K562 (cell line): ENCODE measurements around the gene ZNHIT1. TPM values are rescaled to one million over a fixed set of nuclear protein-coding genes. Genes with fewer than 3 reads are reported as not detected.

ENCODE experiments used
- HDGF ChIP-seq: fragments of 450-650 bp; IDR thresholded peaks from 2 replicates; pipeline ENCODE4 v1.6.1; 2016
- ILF3 ChIP-seq: fragments of 450-650 bp; IDR thresholded peaks from 2 replicates; pipeline ENCODE4 v1.6.1; 2018; ENCODE audit warnings: antibody characterized with exemption, mild to moderate bottlenecking, moderate library complexity, borderline replicate concordance
- MCM5 ChIP-seq: fragments of 450-650 bp; IDR thresholded peaks from 2 replicates; pipeline ENCODE4 v1.6.1; 2016; ENCODE audit warnings: low read depth
- MYC ChIP-seq, 2 experiments: fragments of 250-450 bp in 1 of 2; sonication (Bioruptor Pico) in 1 of 2; IDR thresholded peaks; 2 replicates each; pipeline versions ENCODE4 v1.5.1 to v1.6.1; 2012 to 2021; ENCODE audit warnings: low read depth in 2 of 2, borderline replicate concordance in 1 of 2, improper control_type of control experiment in 1 of 2, low read length in 1 of 2, mild to moderate bottlenecking in 1 of 2, moderate library complexity in 1 of 2
- NFIC ChIP-seq: fragments of 450-650 bp; IDR thresholded peaks from 2 replicates; pipeline ENCODE4 v1.6.1; 2017; ENCODE audit warnings: mild to moderate bottlenecking, inconsistent platforms
- NKRF ChIP-seq: fragments of 450-650 bp; IDR thresholded peaks from 2 replicates; pipeline ENCODE4 v1.6.1; 2016; ENCODE audit warnings: borderline replicate concordance
- NONO ChIP-seq, 2 experiments: fragments of 200-400 bp in 1 of 2; fragments of 450-650 bp in 1 of 2; formaldehyde crosslinking in 1 of 2; IDR thresholded peaks; 2 replicates each; pipeline ENCODE4 v1.6.1; 2017; ENCODE audit warnings: low read depth in 2 of 2, mild to moderate bottlenecking in 2 of 2, moderate library complexity in 2 of 2, low read length in 1 of 2
- RB1 ChIP-seq: fragments of 450-650 bp; IDR thresholded peaks from 2 replicates; pipeline ENCODE4 v1.6.1; 2017; ENCODE audit warnings: low read depth, mild to moderate bottlenecking
- RFX1 ChIP-seq: fragments of 450-650 bp; IDR thresholded peaks from 2 replicates; pipeline ENCODE4 v1.6.1; 2016; ENCODE audit warnings: mild to moderate bottlenecking, moderate library complexity
- SMARCE1 ChIP-seq: fragments of 450-650 bp; IDR thresholded peaks from 2 replicates; pipeline ENCODE4 v1.7.1; 2016; ENCODE audit warnings: mild to moderate bottlenecking
- SREBF1 ChIP-seq: fragments of 150-350 bp; IDR thresholded peaks from 2 replicates; pipeline ENCODE4 v1.6.1; 2014; ENCODE audit warnings: antibody characterized with exemption, low read depth, low read length, borderline replicate concordance
- YBX1 ChIP-seq: fragments of 450-650 bp; IDR thresholded peaks from 2 replicates; pipeline ENCODE4 v1.7.1; 2016; ENCODE audit warnings: mild to moderate bottlenecking
- ZNF175 ChIP-seq: fragments of 200-800 bp; sonication (Bioruptor generic); IDR thresholded peaks from 2 replicates; pipeline ENCODE4 v1.6.1; 2016; ENCODE audit warnings: low read depth, mild to moderate bottlenecking, missing genetic modification characterization, missing compliant biosample characterization
- ZNF584 ChIP-seq: fragments of 200-800 bp; sonication (Bioruptor generic); IDR thresholded peaks from 2 replicates; pipeline ENCODE4 v1.6.1; 2016; ENCODE audit warnings: low read depth, mild to moderate bottlenecking, missing genetic modification characterization, missing compliant biosample characterization
- ZNF77 ChIP-seq: fragments of 250-450 bp; sonication (Bioruptor Pico); IDR thresholded peaks from 2 replicates; pipeline ENCODE4 v1.5.0; 2020
- ZNF778 ChIP-seq: fragments of 450-650 bp; formaldehyde crosslinking; IDR thresholded peaks from 2 replicates; pipeline ENCODE4 v1.4.0; 2020; ENCODE audit warnings: mild to moderate bottlenecking, moderate library complexity
- ZNF785 ChIP-seq: fragments of 250-450 bp; sonication (Bioruptor Pico); IDR thresholded peaks from 2 replicates; pipeline ENCODE4 v1.4.0; 2020; ENCODE audit warnings: mild to moderate bottlenecking
- polyA plus RNA-seq, 8 experiments: library from polyadenylated mRNA; depleted of rRNA in 4 of 8; stranded (reverse) in 5 of 8; unstranded in 3 of 8; fragments of >200 nt; fragmentation: Nextera tagmentation in 2 of 8; fragmentation: Illumina TruSeq in 1 of 8; extraction: Ambion mirVana in 2 of 8; extraction: Trizol in 1 of 8; gene quantifications; 2 replicates each; pipeline versions ENCODE4 v1.2.1 to v1.2.3, GENCODE V29; 2011 to 2014; ENCODE audit warnings: inconsistent platforms in 1 of 8, missing spikeins in 1 of 8
- total RNA-seq, 7 experiments: library from RNA; depleted of rRNA in 6 of 7; stranded (reverse); fragments of >200 nt in 6 of 7; fragmentation: Illumina TruSeq in 2 of 7; extraction: Trizol in 2 of 7; gene quantifications; 2 replicates each; pipeline versions ENCODE4 v1.2.1 to v1.2.3, GENCODE V29; 2011 to 2021; ENCODE audit warnings: low replicate concordance in 1 of 7
- TF ChIP-seq, protein P1 (sequence below): IDR thresholded peaks from 2 replicates; pipeline ENCODE4 v1.6.1; 2014; ENCODE audit warnings: antibody characterized with exemption
- TF ChIP-seq, protein P2 (sequence below): fragments of 250-450 bp; sonication (Bioruptor Pico); IDR thresholded peaks from 2 replicates; pipeline ENCODE4 v1.8.0; 2022; ENCODE audit warnings: inconsistent platforms, mild to moderate bottlenecking, moderate library complexity, borderline replicate concordance
- TF ChIP-seq, protein P3 (sequence below): fragments of 450-650 bp; IDR thresholded peaks from 2 replicates; pipeline ENCODE4 v1.6.1; 2016; ENCODE audit warnings: antibody characterized with exemption
- TF ChIP-seq, protein P4 (sequence below), 2 experiments: fragments of 450-650 bp in 1 of 2; sonication (generic) in 1 of 2; formaldehyde crosslinking in 1 of 2; IDR thresholded peaks in 1 of 2; conservative IDR thresholded peaks in 1 of 2; 2 replicates each; pipeline versions ENCODE4 v1.6.1 to v1.8.1; 2016 to 2023; ENCODE audit warnings: mild to moderate bottlenecking in 2 of 2, moderate library complexity in 2 of 2, inconsistent platforms in 1 of 2, missing genetic modification reagents in 1 of 2

Gene ZNHIT1
- total and polyA plus RNA-seq, 9 of the 15 experiments (the other 6 are each of a cell fraction or from before 2014, with no cell fraction given): 6.4 to 162 (median 70.1) TPM

DNA sequence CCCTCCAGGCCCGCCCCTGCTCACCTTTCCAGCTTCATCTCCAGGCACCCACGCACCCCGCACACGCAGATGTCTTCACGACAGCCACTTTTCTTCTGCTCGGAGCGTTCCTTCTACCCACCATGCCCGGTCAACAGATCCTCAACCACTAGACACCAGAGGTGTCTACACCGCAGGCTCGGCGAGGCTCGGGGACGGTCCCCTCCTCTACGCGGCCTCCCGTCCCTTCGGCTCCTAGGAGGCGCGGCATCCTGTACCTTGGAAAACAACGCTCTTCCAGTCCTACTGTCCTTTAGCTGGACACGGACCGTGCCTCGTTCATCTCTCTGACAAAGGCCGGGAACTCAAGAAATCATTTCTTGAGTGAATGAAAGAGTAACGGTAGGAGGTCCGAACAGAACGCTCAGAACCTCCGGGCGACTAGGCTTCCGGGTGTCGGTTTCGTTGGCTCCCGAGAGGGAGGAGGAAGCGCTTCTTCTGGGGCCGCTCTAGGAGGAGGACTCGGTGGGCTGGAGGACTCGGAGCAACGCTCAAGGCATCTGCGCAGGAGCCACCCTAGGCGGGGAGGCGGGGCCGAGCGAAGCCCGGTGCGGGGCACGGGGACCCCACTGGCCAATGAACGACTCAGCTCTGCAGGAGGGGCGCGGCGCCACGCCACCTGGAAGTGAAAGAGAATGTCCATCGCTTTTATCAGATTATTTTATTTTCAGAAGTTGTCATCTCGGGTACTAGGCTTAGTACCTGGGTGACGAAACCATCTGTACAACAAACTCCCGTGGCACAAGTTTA, 34.1 kb downstream of the ZNHIT1 start (continued):
- TF ChIP-seq NONO (IDR thresholded peaks at IDR 0.05; ENCODE audit: low read depth in 2 of 2, low read length in 1 of 2): no peak
- TF ChIP-seq, protein P1, sequence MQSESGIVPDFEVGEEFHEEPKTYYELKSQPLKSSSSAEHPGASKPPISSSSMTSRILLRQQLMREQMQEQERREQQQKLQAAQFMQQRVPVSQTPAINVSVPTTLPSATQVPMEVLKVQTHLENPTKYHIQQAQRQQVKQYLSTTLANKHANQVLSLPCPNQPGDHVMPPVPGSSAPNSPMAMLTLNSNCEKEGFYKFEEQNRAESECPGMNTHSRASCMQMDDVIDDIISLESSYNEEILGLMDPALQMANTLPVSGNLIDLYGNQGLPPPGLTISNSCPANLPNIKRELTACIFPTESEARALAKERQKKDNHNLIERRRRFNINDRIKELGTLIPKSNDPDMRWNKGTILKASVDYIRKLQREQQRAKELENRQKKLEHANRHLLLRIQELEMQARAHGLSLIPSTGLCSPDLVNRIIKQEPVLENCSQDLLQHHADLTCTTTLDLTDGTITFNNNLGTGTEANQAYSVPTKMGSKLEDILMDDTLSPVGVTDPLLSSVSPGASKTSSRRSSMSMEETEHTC: no peak
- TF ChIP-seq, protein P2, sequence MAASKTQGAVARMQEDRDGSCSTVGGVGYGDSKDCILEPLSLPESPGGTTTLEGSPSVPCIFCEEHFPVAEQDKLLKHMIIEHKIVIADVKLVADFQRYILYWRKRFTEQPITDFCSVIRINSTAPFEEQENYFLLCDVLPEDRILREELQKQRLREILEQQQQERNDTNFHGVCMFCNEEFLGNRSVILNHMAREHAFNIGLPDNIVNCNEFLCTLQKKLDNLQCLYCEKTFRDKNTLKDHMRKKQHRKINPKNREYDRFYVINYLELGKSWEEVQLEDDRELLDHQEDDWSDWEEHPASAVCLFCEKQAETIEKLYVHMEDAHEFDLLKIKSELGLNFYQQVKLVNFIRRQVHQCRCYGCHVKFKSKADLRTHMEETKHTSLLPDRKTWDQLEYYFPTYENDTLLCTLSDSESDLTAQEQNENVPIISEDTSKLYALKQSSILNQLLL (CRISPR knock-in tag): no peak
- TF ChIP-seq MYC (IDR thresholded peaks at IDR 0.05; ENCODE audit: low read depth, low read length): peak; percentile 63
- TF ChIP-seq MYC (CRISPR knock-in tag; IDR thresholded peaks at IDR 0.05; ENCODE audit: borderline replicate concordance, low read depth): no peak
- TF ChIP-seq HDGF: no peak
- TF ChIP-seq NFIC: no peak
- no peak for TF ChIP-seq MCM5
- peak; percentile 61 for TF ChIP-seq SMARCE1
- TF ChIP-seq SREBF1: no peak
- TF ChIP-seq, protein P3, sequence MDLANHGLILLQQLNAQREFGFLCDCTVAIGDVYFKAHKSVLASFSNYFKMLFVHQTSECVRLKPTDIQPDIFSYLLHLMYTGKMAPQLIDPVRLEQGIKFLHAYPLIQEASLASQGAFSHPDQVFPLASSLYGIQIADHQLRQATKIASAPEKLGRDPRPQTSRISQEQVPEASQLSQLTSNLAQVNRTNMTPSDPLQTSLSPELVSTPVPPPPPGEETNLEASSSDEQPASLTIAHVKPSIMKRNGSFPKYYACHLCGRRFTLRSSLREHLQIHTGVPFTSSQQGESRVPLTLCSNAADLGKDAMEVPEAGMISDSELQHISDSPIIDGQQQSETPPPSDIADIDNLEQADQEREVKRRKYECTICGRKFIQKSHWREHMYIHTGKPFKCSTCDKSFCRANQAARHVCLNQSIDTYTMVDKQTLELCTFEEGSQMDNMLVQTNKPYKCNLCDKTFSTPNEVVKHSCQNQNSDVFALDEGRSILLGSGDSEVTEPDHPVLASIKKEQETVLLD: peak; percentile 80
- peak; percentile 90 for TF ChIP-seq NKRF
- TF ChIP-seq ZNF175 (CRISPR knock-in tag): no peak
- TF ChIP-seq RFX1: no peak
- TF ChIP-seq ZNF778 (CRISPR knock-in tag): no peak
- TF ChIP-seq ZNF77 (CRISPR knock-in tag): no peak
- TF ChIP-seq, protein P4, sequence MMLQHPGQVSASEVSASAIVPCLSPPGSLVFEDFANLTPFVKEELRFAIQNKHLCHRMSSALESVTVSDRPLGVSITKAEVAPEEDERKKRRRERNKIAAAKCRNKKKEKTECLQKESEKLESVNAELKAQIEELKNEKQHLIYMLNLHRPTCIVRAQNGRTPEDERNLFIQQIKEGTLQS (IDR thresholded peaks at IDR 0.05): peak; percentile 89
- TF ChIP-seq, protein P4 (CRISPR knock-in tag; conservative IDR thresholded peaks at IDR 0.05): 0 out of 2 replicates have a peak, but pooled peaks have one; percentile 12
- TF ChIP-seq YBX1: no peak
- no peak for TF ChIP-seq ILF3
- peak; percentile 24; the same call in 1 of the 2 replicates for TF ChIP-seq RB1
- no peak for TF ChIP-seq ZNF785
- no peak for TF ChIP-seq ZNF584
